HG02759 (cell line): ENCODE results near the gene FAM20C.

Experiments used
- ATAC-seq: cut with Tn5 transposase; IDR thresholded peaks from one replicate; pipeline ENCODE4 v1.9.1; 2021; ENCODE audit warnings: mild to moderate bottlenecking, moderate library complexity; ENCODE audit not compliant: unreplicated experiment

The FAM20C gene

DNA sequence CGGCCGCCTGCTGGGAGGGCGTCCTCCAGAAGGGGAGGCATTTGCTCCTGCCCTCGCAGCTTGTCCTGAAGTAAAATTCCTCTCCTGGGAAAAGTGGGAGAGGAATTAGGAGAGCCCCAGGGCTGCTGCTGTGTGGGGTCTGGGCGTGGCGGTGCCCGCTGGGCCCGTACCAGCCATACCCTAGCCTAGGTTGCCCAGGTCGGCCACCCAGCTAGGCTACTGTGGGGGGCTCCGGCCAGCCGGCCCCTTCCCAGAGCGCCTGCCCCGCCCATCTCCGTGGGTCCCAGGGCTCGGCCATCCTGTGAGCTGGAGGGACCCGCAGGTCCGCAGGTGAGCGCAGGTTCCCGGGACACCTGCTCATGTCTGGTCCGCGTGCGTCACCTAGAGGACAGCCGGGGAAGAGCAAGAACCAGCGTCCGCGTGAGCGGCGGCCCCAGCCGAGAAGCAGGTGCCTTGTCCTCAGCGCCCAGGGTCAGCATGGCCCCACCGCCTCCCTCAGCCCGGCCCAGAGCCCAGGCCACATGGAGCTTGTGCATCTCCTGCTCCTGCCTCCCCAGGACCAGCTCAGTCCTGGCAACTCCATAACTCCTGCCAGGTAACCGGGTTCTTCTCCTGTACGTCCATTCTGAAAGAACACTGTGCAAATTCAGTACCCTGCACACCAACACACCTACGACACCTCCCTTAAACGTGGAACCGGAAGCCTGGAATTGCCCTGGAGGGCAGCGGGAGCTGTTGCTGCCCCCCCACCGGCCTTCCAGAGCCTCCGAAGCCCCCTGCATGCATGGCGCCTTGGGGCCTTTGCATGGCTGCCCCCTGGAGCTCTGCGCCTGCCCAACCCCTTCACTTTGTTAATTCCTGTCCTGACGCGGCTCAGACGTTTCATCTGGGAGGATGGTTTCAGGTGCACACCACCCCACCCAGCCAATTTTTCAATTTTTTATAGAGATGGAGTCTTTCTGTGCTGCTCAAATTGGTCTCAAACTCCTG is 74.8 kb downstream of the FAM20C start:
- ATAC-seq: no peak

DNA sequence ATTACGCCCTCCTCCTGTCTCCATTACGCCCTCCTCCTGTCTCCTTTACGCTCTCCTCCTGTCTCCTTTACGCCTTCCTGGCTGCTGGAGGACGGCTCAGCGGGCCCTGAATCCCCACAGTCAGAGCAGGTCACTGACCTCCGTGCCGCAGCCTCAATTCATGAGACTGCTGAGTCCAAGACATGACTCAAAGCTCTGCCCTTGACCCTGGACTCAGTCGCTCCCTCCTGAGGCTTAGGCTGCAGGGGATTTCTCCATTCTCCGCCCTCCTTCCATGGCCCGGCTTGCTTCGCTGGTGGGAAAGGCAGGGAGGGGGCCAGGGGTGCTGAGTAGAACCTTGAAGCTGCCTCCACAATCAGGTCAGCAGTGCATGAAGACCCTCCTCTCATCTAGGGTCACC is 76.6 kb downstream of the FAM20C start:
- no peak for ATAC-seq

DNA sequence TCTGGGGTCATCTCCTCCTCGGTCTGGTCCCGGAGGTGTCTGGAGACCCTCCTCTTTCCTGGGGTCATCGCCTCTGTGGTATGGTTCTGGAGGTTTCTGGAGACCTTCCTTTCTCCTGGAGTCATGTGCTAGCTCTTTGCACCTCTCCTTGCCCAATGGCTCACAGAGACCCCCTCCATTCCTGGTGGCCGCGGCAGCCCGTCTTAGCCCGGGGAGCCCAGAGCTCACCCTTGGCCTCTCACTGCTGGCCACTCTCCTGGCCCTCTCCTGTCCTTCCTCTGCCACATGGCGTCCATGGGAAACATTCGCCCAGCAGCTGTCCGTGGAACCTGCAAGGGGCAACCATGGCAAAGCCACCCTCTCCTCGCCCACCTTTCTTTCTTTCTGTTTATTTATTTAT is 77.3 kb downstream of the FAM20C start:
- no peak for ATAC-seq

DNA sequence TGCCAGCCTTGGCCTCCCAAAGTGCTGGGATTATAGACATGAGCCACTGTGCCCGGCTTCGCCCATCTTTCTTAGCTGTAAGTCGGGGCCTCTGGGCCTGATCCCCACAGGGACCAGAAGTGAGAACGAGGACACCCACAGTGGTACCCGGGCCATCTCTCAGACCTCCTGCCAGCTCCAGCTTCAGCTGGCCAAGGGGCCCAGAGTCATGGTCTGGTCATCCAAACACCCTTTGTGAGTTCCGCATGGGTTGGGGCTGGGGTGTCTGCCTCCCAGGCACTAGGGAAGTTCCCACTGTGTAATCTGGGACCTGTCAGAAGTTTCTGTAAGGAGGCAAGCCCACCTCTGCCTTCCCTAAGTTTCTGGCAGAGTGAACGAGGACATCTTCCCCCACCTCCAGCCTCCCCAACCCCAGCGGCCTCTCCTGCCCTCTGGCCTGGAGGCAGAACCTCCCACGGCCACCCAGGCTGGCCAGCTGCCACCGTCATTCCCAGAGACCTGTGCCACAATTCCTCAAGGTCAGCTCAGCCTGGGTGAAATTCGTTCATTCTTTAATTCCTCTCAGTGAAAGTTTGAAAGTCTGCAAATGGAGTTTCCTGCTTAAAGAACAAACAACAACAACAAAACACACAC is 78.1 kb downstream of the FAM20C start:
- ATAC-seq: no peak

DNA sequence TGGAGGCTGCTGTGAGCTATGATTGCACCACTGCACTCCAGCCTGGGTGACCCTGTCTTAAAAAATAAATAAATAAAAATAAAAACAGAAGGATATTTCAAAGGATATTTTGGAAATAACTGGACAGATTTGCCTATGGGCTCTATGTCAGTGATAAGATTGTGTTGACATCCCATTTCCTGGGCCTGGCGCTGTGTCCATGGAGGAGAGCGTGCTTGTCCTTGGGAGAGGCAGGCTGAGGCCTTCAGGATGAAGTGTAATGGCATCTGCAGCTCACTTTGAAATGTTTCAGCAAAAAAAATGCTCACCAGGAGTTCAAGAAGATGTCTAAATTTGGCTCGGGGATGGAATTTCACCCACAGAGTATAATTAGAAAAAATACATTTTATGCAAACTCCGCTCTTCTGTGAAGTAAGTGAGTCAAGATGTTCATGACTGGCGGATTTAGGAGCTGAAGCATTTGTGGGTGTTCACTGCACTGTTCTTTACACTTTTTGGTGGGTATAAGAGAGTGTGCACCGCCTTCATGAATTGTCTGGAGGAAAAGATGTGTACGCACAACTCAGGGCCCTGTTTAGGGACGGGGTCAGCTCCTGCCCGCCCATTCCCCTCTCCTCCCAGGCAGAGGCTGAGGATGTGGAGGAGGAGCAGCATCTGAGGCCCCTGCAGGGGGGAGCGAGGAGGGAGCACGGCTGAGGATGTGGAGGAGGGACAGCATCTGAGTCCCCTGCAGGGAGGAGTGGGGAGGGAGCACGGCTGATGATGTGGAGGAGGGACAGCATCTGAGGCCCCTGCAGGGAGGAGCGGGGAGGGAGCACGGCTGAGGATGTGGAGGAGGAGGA is 79.1 kb downstream of the FAM20C start:
- ATAC-seq: no peak

DNA sequence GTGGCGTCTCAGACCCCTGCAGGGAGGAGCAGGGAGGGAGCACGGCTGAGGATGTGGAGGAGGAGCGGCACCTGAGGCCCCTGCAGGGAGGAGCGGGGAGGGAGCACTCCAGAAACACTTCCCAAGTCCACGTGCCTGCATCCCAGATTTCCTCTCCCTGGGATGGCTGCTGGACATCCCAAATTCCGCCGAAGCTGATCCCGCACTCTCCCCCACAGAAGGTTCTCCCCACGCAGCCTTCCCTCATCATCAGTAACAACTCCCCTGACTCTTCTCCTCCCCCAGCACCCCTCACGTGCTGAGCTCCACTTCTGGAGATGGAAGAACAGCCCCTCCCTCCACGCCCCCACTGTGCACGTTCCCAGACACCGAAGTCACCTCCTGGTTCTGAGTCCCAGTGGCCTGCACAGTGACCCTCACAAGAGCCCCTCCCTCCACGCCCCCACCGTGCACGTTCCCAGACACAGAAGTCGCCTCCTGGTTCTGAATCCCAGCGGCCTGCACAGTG is 79.8 kb downstream of the FAM20C start:
- no peak for ATAC-seq

DNA sequence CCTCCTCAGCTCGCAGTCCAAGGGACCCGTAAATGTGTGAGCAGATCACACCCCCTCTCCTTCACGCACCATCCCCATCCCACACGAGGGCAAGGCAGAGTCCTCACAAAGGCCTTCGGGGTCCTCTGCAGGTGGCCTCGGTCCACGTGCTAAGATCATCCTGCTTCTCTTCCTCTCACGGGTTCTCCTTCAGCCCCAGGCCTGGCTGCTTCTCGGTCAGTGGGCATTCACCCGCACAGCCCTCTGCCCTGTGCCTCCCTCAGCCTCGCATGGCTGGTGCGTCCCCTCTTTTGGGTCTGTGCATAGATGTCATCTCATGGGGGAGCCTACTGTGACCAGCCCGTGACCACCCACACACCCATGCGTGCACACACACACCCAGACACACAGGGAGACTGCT is 80.3 kb downstream of the FAM20C start:
- no peak for ATAC-seq

DNA sequence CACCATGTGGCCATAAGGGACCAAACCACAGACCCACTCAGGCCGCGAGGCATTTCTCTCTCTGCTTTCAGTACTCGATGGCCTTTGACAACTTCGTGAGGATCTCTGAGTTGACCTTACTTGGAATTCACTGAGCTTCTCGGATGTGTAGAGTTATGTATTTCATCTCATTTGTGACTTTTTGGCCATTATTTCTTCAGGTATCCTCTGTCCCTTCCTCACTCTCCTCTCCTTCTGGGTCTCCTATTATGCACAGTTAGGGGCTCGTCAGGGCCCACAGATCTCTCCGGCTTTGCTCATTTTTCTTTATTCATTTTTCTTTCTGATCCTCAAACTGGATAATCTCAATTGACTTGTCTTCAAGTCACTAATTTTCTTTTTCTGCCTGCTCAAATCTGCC is 81.0 kb downstream of the FAM20C start:
- ATAC-seq: no peak

DNA sequence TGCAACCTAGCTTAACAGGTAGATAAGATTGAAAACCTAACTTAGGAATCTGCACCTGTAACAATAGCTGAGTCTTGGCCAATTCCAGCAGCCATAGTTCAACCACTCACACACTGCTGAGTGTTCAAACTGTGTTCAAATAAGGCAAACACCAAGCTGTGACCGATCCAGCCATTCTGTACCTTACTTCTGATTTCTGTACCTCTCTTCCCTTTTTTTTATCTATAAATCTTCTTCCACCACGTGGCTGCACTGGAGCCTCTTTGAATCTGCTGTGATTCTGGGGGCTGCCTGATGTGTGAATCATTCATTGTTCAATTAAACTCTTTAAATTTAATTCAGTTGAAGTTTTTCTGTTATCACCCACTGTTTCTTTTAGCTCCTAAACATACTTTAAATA is 81.9 kb downstream of the FAM20C start:
- ATAC-seq: no peak

DNA sequence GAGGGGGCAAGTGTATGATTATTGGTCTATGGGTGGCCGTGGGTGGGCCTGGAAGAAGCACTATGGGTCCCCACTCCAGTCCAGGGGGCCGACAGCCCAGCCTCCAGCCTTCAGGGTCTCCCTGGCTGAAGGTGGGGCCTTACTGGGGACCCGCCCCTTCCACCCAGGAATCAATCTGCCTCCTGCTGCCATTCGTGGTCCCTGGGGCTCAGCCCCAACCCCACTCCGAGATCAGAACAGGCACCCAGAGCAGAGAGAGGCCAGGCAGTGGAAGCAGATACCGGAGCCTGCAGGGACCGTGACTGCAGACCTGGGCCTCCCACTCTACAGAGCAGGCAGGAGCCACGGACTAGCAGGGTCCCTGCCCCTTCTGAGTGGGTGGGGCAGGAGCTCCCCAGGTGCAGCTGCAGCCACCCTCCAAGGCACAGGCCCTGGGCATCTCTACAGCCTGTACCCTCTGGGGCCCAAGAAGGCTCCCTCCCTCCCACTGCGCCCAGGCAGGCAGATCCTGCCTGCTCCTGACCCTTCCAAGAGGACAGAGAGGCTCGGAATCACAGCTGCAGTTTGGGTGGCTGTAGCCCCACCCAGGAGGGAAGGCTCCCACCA is 84.0 kb downstream of the FAM20C start:
- no peak for ATAC-seq

DNA sequence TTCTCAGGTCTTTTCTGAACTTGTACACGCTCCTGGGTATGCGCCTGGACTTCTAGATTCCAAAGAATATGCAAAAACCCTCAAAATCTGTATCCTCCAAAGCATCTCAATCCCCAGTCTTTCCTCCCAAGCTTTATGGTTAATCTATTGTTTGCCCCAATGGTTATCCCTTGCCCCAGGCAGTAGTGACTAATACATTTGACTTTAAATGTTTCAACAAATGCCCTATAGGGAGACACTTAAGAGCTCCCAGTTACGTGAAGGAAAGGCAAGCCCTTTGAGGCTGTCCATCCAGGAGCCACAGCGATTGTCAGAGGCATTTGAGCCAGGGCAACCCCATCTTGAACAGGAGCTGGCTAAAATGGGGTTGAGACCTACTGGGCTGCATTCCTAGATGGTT is 84.9 kb downstream of the FAM20C start:
- no peak for ATAC-seq

DNA sequence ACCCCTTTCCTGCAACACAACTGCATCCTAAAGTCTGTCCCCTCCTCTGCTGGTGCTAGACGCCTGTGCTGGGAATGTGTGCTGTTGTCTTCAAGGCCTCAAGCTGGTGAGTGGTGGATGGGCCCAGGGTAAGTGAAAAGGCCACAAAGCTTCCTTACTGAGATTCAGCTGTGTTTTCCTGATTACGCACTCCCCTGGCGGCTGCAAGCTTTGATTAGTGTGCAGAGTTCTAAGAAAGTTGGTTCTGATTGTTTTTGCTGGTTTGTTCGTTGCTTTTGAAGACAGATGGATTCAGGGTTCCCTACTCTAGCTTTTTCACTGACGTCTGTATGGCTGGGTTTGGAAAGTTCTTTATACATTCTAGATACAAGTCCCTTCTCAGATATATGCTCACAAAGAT is 85.7 kb downstream of the FAM20C start:
- no peak for ATAC-seq

DNA sequence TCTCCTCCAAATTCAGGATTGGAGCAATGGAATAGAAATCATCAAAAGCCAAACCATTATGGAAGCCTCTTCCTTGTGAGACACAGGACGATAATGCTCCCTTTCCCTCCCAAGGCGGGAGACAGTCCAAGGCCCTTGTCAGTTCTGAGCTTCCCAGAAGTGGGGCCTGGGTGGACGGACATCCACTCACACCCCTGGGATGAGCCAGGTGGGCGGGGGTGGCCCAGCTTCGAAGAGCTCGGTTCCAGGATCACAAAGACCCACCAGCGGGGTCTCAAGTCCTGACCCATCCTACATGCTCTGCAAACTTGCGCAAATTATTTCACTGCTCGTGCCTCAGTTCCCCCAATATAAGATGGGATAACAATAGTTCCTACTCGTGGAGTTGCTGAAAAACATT is 87.5 kb downstream of the FAM20C start:
- no peak for ATAC-seq

DNA sequence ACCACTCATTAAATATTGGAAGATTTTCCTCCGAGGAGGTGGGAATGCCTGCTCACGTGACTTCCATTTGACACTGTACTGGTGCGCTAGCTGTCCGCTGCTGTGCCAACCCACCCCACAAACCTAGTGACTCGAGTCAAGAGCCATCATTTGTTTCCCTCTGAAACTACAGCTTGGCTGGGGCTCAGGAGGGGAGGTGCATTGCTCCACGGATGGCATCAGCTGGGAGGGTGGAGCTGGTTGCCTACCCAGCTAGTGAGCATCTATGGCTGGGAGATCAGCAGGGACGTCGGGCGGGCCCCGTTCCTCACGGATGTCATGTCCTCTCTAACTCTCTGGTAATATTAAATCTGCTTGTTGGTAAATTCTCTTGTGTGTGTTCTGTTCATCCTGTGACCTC is 88.1 kb downstream of the FAM20C start:
- ATAC-seq: no peak

DNA sequence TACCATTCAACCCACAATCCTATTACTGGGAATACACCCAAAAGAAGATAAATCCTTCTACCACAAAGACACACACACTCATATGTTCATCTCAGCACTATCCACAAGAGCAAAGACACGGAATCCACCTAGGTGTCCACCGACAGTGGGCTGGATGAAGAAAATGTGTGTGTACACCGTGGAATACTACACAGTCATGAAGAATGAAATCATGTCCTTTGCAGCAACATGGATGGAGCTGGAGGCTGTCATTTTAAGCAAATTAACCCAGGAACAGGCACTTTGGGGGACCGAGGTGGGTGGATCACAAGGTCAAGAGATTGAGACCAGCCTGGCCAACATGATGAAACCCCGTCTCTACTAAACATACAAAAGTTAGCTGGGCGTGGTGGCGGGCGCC is 89.3 kb downstream of the FAM20C start:
- ATAC-seq: no peak

DNA sequence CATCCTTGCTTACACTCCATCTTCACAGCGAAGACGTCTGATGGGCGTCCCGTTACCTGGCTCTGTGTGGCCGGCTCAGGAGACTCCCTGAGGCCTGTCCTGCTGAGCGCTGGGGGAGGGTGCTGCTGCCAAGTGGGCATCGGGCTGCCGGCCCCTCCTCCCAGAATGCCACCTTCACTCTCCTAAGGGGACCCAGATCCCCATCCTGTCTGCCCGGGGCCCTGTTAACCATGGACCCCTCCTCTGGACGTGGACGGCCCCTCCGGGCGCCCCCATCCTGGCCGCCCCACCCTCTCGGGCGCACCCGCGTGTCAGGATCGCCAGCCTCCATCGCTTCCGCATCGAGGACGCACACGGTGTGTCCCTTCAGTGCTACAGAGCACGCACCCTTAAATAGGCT is 90.2 kb downstream of the FAM20C start:
- ATAC-seq: no peak

DNA sequence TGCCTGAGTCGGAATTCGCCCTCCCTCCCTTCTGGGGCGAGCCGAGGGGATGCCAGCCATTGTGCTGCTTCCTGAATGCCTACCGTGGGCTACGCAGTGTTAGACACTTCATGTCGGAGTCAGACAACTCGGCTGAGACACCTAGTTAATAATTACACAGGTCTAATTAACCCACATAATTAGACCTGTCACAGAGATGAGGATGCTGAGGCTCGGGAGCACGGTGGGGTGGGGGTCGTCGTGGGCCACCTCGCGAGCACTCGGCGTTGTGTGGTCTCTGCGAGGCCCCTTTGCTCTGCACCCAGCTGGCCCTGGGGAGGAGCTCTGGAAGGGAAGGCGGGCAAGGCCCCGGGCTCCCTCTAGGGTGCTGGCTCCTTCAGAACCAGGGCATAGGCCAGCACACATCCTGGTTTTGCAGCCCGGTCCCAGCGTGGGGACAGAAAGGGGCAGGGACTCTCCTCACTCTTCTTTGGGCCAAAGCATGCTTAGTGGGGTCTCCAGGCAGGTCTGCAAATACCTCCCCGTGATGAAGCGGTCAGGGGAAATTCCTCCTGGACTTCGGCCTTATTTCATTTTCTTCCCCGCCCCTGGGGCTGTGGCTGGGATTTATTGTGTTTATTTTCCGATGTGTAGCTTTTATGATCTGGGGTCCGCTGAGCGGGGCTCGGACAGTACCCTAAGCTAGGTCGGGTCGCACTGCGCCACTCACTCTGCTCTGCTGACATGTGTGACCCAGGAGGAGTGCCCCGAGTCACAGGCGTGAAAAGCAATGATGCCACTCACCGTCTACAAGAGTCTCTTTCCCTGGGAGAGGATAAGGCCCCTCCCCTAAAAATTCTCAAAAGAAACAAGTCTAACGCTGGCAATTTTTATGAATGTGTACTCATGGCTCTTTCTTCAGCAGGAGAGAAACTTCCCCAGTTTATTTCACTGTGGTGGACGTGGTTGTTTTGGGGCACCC is 92.7 kb downstream of the FAM20C start:
- ATAC-seq: no peak

DNA sequence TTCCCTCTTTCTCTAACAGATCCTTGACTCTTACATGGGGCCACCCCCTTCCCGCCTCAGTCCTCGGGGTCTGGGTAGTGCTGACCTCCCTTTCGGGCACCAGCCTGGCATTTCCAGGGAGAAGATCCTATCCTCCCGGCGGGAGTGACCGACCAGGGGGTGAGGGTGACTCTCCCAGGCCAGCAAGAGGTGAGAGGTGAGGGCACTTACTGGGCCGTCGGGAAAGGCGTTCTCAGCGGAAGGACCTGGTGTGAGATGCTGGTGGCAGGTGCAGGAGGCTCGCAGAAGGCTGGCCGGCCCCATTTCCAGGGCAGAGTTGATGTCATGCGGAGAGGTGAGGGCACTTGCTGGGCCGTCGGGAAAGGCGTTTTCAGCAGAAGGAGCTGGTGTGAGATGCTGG is 93.4 kb downstream of the FAM20C start:
- no peak for ATAC-seq

DNA sequence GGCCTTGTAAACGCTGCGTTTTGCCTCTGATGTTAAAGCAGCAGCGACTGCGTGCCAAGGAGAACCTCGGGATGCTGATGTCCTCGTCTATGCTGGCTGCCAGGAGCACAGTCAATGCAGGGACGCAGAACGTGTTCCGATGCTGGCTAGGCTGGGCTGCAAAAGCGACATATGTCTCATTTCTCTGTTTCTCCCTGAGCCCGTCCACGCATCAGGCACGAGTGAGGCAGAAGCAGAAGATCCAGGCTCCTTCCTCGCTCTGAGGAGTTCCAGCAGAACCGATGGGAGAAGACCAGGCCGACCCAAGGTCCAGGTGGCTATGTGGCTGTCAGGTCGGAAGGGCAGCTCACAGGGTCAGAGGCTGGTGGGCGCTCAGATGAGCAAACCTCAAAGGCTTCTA is 93.9 kb downstream of the FAM20C start:
- ATAC-seq: no peak

DNA sequence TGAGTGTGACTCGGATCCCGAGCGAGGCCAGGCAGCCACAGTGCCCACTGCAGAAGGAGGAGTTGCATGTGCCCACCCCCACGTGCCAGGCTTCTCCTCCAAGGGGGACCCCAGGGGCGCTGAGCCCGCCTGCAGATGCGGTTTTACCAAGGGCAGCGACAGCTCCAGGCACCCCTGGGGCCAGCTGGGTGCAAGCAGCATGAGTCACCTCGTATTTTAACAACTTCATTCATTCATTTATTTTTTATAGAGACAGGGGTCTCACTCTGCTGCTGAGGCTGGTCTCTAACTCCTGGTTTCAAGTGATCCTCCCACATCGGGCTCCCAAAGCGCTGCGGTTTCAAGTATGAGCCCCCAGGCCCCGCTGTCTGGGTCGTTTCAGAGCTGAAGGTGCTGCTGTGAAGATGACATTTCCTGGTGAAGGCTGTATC is 96.3 kb downstream of the FAM20C start:
- no peak for ATAC-seq
